HepG2 (cell line): Measurements from ENCODE around the gene PLEKHG2. TPM values are rescaled to one million over a fixed set of nuclear protein-coding genes. Genes with fewer than 3 reads are reported as not detected.

ENCODE experiments used
- CENPBD1 ChIP-seq: sonication (generic); formaldehyde crosslinking; IDR thresholded peaks from 2 replicates; pipeline ENCODE4 v1.8.0; 2022; ENCODE audit warnings: missing genetic modification reagents, low read depth, mild to moderate bottlenecking, borderline replicate concordance
- GATAD1 ChIP-seq: IDR thresholded peaks from 2 replicates; pipeline ENCODE4 v1.6.1; 2016; ENCODE audit warnings: missing genetic modification reagents, missing compliant biosample characterization
- IRF9 ChIP-seq: sonication (generic); formaldehyde crosslinking; IDR thresholded peaks from 2 replicates; pipeline ENCODE4 v1.8.0; 2022; ENCODE audit warnings: missing genetic modification reagents, mild to moderate bottlenecking, borderline replicate concordance
- IRX3 ChIP-seq: sonication (generic); formaldehyde crosslinking; IDR thresholded peaks from 2 replicates; pipeline ENCODE4 v1.8.1; 2023; ENCODE audit warnings: mild to moderate bottlenecking, low read depth, missing genetic modification reagents, borderline replicate concordance
- KDM5A ChIP-seq: fragments of 200-600 bp; sonication (generic); IDR thresholded peaks from 2 replicates; pipeline ENCODE4 v1.7.0; 2018; ENCODE audit warnings: antibody characterized with exemption, mild to moderate bottlenecking, low read length, borderline replicate concordance
- NR2F6 ChIP-seq, 2 experiments: IDR thresholded peaks; 2 replicates each; pipeline ENCODE4 v1.6.1; 2016; ENCODE audit warnings: antibody characterized with exemption in 1 of 2, mild to moderate bottlenecking in 1 of 2
- RAD51 ChIP-seq: fragments of 450-650 bp; IDR thresholded peaks from 2 replicates; pipeline ENCODE4 v1.6.1; 2016; ENCODE audit warnings: borderline replicate concordance
- SIN3B ChIP-seq: fragments of 150-350 bp; IDR thresholded peaks from 2 replicates; pipeline ENCODE4 v1.6.1; 2014; ENCODE audit warnings: low read length
- SNAPC4 ChIP-seq: sonication (generic); formaldehyde crosslinking; IDR thresholded peaks from 2 replicates; pipeline ENCODE4 v1.4.0; 2020; ENCODE audit warnings: mild to moderate bottlenecking, missing genetic modification reagents
- SOX13 ChIP-seq, 3 experiments: fragments of 450-650 bp in 1 of 3; sonication (generic) in 1 of 3; formaldehyde crosslinking in 1 of 3; IDR thresholded peaks in 2 of 3; conservative IDR thresholded peaks in 1 of 3; 2 replicates each; pipeline versions ENCODE4 v1.5.0 to v1.6.1; 2016 to 2020; ENCODE audit warnings: antibody characterized with exemption in 1 of 3, mild to moderate bottlenecking in 1 of 3, missing compliant biosample characterization in 1 of 3, missing genetic modification reagents in 1 of 3, moderate library complexity in 1 of 3
- TFDP1 ChIP-seq: IDR thresholded peaks from 2 replicates; pipeline ENCODE4 v1.6.1; 2016; ENCODE audit warnings: missing compliant biosample characterization, missing genetic modification reagents, borderline replicate concordance
- TRIM24 ChIP-seq: sonication (generic); formaldehyde crosslinking; IDR thresholded peaks from 2 replicates; pipeline ENCODE4 v1.8.0; 2022; ENCODE audit warnings: mild to moderate bottlenecking, missing genetic modification reagents
- ZFY ChIP-seq: sonication (generic); formaldehyde crosslinking; IDR thresholded peaks from 2 replicates; pipeline ENCODE4 v1.4.0; 2020; ENCODE audit warnings: missing genetic modification reagents
- ZFYVE20 ChIP-seq: sonication (generic); formaldehyde crosslinking; IDR thresholded peaks from 2 replicates; pipeline ENCODE4 v1.8.0; 2023; ENCODE audit warnings: low read depth, mild to moderate bottlenecking, moderate library complexity, missing genetic modification reagents, borderline replicate concordance
- ZMYM3 ChIP-seq: sonication (generic); formaldehyde crosslinking; IDR thresholded peaks from 2 replicates; pipeline ENCODE4 v1.5.1; 2020; ENCODE audit warnings: mild to moderate bottlenecking, missing genetic modification reagents
- ZNF354B ChIP-seq: sonication (generic); formaldehyde crosslinking; IDR thresholded peaks from 2 replicates; pipeline ENCODE4 v1.8.0; 2022; ENCODE audit warnings: mild to moderate bottlenecking, missing genetic modification reagents
- ZNF615 ChIP-seq: sonication (generic); formaldehyde crosslinking; IDR thresholded peaks from 2 replicates; pipeline ENCODE4 v1.5.0; 2020; ENCODE audit warnings: mild to moderate bottlenecking, missing genetic modification reagents, borderline replicate concordance
- polyA plus RNA-seq, 8 experiments: library from polyadenylated mRNA; depleted of rRNA in 3 of 8; stranded (reverse) in 7 of 8; unstranded in 1 of 8; fragments of >200 nt; fragmentation: Illumina TruSeq in 4 of 8; extraction: Trizol in 4 of 8; gene quantifications; 2 replicates each; pipeline versions ENCODE4 v1.2.1 to v1.2.3, GENCODE V29; 2011 to 2016; ENCODE audit warnings: low read depth in 4 of 8, missing spikeins in 1 of 8, mixed read lengths in 1 of 8; ENCODE audit not compliant: insufficient read depth in 1 of 8
- total RNA-seq, 5 experiments: library from RNA; depleted of rRNA; stranded (reverse); fragments of >200 nt; fragmentation: Illumina TruSeq; extraction: Trizol; gene quantifications; 2 replicates each; pipeline ENCODE4 v1.2.3, GENCODE V29; 2016; ENCODE audit warnings: low read depth in 1 of 5

PLEKHG2 gene
- total and polyA plus RNA-seq, 2 of the 13 experiments (the other 11 are each of a cell fraction or from before 2014, with no cell fraction given) = 3.6 to 6.8 TPM

GRCh38 chr19:39435499-39436349, 23.3 kb downstream of the PLEKHG2 start, which contains the start of gene RPS16 (continued):
- TF ChIP-seq SNAPC4 (CRISPR knock-in tag) (no peak), TRIM24 (CRISPR knock-in tag) (no peak), ZNF354B (CRISPR knock-in tag) (0 out of 2 replicates have a peak, but pooled peaks have one; percentile 43), IRF9 (no peak; the same call in 1 of the 2 replicates), TFDP1 (CRISPR knock-in tag) (peak; percentile 96), ZNF615 (CRISPR knock-in tag) (peak; percentile 58; the same call in 1 of the 2 replicates), NR2F6 (IDR thresholded peaks at IDR 0.05) (no peak), NR2F6 (CRISPR knock-in tag; IDR thresholded peaks at IDR 0.05) (no peak; the same call in 1 of the 2 replicates), ZFYVE20 (CRISPR knock-in tag) (peak; percentile 83), CENPBD1 (CRISPR knock-in tag) (0 out of 2 replicates have a peak, but pooled peaks have one; percentile 60), GATAD1 (CRISPR knock-in tag) (peak; percentile 99), RAD51 (no peak), SOX13 (IDR thresholded peaks at IDR 0.05) (no peak), SOX13 (CRISPR knock-in tag; conservative IDR thresholded peaks at IDR 0.05 in 1 of 2, IDR thresholded peaks at IDR 0.05 in 1 of 2) (peak in 1 of 2 experiments; percentile 45; a peak in 1 of 4 replicates), KDM5A (peak; percentile 78; the same call in 1 of the 2 replicates), IRX3 (CRISPR knock-in tag) (no peak), SIN3B (peak; percentile 70; the same call in 1 of the 2 replicates), ZFY (CRISPR knock-in tag) (peak; percentile 90), ZMYM3 (no peak; the same call in 1 of the 2 replicates)
